SK-N-SH (cell line): ENCODE data around the gene PODNL1.

Source experiments
- FOXJ3 ChIP-seq: sonication (generic); formaldehyde crosslinking; IDR thresholded peaks from 2 replicates; pipeline ENCODE4 v1.5.1; 2020; ENCODE audit warnings: mild to moderate bottlenecking, missing genetic modification reagents
- GATA2 ChIP-seq: sonication (generic); formaldehyde crosslinking; IDR thresholded peaks from 2 replicates; pipeline ENCODE4 v1.5.0; 2020; ENCODE audit warnings: mild to moderate bottlenecking, missing genetic modification reagents
- RAD21 ChIP-seq: IDR thresholded peaks from 2 replicates; pipeline ENCODE4 v1.6.1; 2012; ENCODE audit warnings: mild to moderate bottlenecking, low read length
- SMC3 ChIP-seq: IDR thresholded peaks from 2 replicates; pipeline ENCODE4 v1.6.1; 2012; ENCODE audit warnings: low read depth, low read length, improper control_type of control experiment
- TAF1 ChIP-seq: IDR thresholded peaks from 2 replicates; pipeline ENCODE4 v1.6.1; 2012; ENCODE audit warnings: low read depth, mild to moderate bottlenecking, low read length, moderate library complexity, borderline replicate concordance
- YY1 ChIP-seq: IDR thresholded peaks from 2 replicates; pipeline ENCODE4 v1.4.0; 2012; ENCODE audit warnings: low read depth, mild to moderate bottlenecking
- TF ChIP-seq, protein P1 (sequence below): IDR thresholded peaks from 2 replicates; pipeline ENCODE4 v1.6.1; 2012; ENCODE audit warnings: mild to moderate bottlenecking, low read depth, low read length, moderate library complexity
- TF ChIP-seq, protein P2 (sequence below): fragments of 200-600 bp; sonication (generic); IDR thresholded peaks from 2 replicates; pipeline ENCODE4 v1.6.1; 2017; ENCODE audit warnings: antibody characterized with exemption, mild to moderate bottlenecking, moderate library complexity
- TF ChIP-seq, protein P3 (sequence below): fragments of 150-350 bp; IDR thresholded peaks from 2 replicates; pipeline ENCODE4 v1.6.1; 2017; ENCODE audit warnings: antibody characterized with exemption, low read length, low read depth, borderline replicate concordance

DNA sequence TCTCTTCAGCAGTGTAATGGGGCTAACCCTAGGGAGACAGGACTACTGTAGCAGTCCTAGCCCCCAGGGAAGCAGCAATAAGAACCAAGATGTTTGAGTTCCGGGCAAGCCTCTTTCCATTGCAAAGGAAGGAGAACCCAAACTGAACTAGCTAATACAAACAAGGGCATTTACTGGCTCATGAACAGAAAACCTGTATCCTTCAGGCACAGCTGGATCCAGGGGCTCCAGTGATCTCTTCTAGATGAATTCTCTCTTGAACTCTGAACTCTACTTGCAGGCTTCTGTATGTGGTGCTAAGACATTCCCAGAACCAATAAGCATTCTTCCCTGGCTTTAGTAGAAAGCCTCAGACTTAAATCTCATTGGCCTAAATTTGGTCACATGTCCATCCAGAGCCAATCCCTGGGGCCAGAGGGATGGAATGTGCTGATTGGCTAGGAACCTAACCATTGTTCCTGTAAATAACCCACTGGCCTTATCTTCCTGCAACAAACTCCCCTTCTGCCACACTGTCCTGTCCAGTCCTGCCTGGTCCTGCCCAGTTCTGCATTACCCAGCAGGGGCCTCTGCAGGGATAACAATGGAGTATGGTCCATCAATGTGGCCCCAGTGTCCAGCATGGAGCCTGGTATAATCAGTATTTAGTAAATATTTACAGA lies 3.9 kb upstream of the PODNL1 start:
- no peak for TF ChIP-seq TAF1
- no peak for TF ChIP-seq YY1
- TF ChIP-seq RAD21: no peak
- TF ChIP-seq, protein P1, sequence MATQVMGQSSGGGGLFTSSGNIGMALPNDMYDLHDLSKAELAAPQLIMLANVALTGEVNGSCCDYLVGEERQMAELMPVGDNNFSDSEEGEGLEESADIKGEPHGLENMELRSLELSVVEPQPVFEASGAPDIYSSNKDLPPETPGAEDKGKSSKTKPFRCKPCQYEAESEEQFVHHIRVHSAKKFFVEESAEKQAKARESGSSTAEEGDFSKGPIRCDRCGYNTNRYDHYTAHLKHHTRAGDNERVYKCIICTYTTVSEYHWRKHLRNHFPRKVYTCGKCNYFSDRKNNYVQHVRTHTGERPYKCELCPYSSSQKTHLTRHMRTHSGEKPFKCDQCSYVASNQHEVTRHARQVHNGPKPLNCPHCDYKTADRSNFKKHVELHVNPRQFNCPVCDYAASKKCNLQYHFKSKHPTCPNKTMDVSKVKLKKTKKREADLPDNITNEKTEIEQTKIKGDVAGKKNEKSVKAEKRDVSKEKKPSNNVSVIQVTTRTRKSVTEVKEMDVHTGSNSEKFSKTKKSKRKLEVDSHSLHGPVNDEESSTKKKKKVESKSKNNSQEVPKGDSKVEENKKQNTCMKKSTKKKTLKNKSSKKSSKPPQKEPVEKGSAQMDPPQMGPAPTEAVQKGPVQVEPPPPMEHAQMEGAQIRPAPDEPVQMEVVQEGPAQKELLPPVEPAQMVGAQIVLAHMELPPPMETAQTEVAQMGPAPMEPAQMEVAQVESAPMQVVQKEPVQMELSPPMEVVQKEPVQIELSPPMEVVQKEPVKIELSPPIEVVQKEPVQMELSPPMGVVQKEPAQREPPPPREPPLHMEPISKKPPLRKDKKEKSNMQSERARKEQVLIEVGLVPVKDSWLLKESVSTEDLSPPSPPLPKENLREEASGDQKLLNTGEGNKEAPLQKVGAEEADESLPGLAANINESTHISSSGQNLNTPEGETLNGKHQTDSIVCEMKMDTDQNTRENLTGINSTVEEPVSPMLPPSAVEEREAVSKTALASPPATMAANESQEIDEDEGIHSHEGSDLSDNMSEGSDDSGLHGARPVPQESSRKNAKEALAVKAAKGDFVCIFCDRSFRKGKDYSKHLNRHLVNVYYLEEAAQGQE: no peak
- TF ChIP-seq FOXJ3 (CRISPR knock-in tag): no peak
- TF ChIP-seq SMC3: no peak
- TF ChIP-seq, protein P2, sequence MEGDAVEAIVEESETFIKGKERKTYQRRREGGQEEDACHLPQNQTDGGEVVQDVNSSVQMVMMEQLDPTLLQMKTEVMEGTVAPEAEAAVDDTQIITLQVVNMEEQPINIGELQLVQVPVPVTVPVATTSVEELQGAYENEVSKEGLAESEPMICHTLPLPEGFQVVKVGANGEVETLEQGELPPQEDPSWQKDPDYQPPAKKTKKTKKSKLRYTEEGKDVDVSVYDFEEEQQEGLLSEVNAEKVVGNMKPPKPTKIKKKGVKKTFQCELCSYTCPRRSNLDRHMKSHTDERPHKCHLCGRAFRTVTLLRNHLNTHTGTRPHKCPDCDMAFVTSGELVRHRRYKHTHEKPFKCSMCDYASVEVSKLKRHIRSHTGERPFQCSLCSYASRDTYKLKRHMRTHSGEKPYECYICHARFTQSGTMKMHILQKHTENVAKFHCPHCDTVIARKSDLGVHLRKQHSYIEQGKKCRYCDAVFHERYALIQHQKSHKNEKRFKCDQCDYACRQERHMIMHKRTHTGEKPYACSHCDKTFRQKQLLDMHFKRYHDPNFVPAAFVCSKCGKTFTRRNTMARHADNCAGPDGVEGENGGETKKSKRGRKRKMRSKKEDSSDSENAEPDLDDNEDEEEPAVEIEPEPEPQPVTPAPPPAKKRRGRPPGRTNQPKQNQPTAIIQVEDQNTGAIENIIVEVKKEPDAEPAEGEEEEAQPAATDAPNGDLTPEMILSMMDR: no peak
- no peak for TF ChIP-seq GATA2 (CRISPR knock-in tag)
- TF ChIP-seq, protein P3, sequence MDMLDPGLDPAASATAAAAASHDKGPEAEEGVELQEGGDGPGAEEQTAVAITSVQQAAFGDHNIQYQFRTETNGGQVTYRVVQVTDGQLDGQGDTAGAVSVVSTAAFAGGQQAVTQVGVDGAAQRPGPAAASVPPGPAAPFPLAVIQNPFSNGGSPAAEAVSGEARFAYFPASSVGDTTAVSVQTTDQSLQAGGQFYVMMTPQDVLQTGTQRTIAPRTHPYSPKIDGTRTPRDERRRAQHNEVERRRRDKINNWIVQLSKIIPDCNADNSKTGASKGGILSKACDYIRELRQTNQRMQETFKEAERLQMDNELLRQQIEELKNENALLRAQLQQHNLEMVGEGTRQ: no peak
